PFSK-1 (cell line): ENCODE data around the gene LIMK2.

ENCODE experiments used
- FOXP2 ChIP-seq: optimal IDR thresholded peaks from 2 replicates; pipeline ENCODE3; 2011; ENCODE audit warnings: borderline replicate concordance, control low read depth, inconsistent platforms; ENCODE audit not compliant: insufficient read depth; ENCODE audit errors: extremely low read length, extremely low read depth
- POLR2AphosphoS5 ChIP-seq: IDR thresholded peaks from 2 replicates; pipeline ENCODE4 v1.6.1; 2012; ENCODE audit warnings: low read depth, mild to moderate bottlenecking, control low read depth, low read length, moderate library complexity
- SIN3A ChIP-seq: IDR thresholded peaks from 2 replicates; pipeline ENCODE4 v1.6.1; 2012; ENCODE audit warnings: mild to moderate bottlenecking, low read length, moderate library complexity, borderline replicate concordance; ENCODE audit not compliant: insufficient read depth
- TAF1 ChIP-seq: IDR thresholded peaks from 2 replicates; pipeline ENCODE4 v1.6.1; 2012; ENCODE audit warnings: low read length, control low read depth, borderline replicate concordance; ENCODE audit not compliant: insufficient read depth
- TF ChIP-seq, protein P1 (sequence below), 2 experiments: IDR thresholded peaks; 2 replicates each; pipeline versions ENCODE4 v1.6.1 to v1.8.0; 2011 to 2012; ENCODE audit warnings: low read depth in 2 of 2, low read length in 2 of 2, control low read depth in 1 of 2, inconsistent platforms in 1 of 2, mild to moderate bottlenecking in 1 of 2, moderate library complexity in 1 of 2; ENCODE audit not compliant: insufficient read depth in 1 of 2

LIMK2 gene

DNA sequence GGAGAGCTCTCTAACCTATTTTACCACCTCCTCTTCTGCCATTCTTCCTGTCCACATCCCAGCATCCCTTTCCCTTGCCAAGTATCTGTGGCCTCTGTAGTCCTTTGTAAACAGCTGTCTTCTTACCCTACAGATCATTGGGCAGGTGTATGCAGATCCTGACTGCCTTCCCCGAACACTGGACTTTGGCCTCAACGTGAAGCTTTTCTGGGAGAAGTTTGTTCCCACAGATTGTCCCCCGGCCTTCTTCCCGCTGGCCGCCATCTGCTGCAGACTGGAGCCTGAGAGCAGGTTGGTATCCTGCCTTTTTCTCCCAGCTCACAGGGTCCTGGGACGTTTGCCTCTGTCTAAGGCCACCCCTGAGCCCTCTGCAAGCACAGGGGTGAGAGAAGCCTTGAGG, 62.9 kb downstream of the LIMK2 start:
- no peak for TF ChIP-seq FOXP2
- no peak for TF ChIP-seq POLR2AphosphoS5
- TF ChIP-seq, protein P1, sequence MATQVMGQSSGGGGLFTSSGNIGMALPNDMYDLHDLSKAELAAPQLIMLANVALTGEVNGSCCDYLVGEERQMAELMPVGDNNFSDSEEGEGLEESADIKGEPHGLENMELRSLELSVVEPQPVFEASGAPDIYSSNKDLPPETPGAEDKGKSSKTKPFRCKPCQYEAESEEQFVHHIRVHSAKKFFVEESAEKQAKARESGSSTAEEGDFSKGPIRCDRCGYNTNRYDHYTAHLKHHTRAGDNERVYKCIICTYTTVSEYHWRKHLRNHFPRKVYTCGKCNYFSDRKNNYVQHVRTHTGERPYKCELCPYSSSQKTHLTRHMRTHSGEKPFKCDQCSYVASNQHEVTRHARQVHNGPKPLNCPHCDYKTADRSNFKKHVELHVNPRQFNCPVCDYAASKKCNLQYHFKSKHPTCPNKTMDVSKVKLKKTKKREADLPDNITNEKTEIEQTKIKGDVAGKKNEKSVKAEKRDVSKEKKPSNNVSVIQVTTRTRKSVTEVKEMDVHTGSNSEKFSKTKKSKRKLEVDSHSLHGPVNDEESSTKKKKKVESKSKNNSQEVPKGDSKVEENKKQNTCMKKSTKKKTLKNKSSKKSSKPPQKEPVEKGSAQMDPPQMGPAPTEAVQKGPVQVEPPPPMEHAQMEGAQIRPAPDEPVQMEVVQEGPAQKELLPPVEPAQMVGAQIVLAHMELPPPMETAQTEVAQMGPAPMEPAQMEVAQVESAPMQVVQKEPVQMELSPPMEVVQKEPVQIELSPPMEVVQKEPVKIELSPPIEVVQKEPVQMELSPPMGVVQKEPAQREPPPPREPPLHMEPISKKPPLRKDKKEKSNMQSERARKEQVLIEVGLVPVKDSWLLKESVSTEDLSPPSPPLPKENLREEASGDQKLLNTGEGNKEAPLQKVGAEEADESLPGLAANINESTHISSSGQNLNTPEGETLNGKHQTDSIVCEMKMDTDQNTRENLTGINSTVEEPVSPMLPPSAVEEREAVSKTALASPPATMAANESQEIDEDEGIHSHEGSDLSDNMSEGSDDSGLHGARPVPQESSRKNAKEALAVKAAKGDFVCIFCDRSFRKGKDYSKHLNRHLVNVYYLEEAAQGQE (IDR thresholded peaks at IDR 0.05; ENCODE audit: insufficient read depth in 1 of 2, low read depth in 2 of 2, low read length in 2 of 2): no peak
- no peak for TF ChIP-seq SIN3A
- TF ChIP-seq TAF1: no peak

DNA sequence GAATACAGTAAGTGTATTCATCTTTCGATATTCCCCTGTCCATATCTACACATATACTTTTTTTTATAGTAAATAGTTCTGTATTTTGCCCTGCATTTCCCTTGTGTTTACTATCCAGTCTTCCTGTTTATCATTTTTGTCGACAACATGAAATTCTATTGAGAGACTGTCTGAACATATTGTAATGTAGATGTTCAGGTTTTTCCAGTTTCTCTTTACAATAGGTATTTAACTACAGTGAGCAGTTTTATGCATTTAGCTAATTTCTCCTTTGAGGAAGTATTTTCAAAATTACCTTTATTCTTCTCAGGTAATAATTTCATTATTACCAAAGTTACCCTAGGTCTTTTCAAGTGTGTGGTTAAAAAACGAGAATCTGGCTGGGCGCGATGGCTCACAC, 63.5 kb downstream of the LIMK2 start:
- no peak for TF ChIP-seq POLR2AphosphoS5
- TF ChIP-seq TAF1: no peak
- no peak for TF ChIP-seq FOXP2
- TF ChIP-seq, protein P1 (IDR thresholded peaks at IDR 0.05; ENCODE audit: insufficient read depth in 1 of 2, low read depth in 2 of 2, low read length in 2 of 2): no peak
- TF ChIP-seq SIN3A: no peak

DNA sequence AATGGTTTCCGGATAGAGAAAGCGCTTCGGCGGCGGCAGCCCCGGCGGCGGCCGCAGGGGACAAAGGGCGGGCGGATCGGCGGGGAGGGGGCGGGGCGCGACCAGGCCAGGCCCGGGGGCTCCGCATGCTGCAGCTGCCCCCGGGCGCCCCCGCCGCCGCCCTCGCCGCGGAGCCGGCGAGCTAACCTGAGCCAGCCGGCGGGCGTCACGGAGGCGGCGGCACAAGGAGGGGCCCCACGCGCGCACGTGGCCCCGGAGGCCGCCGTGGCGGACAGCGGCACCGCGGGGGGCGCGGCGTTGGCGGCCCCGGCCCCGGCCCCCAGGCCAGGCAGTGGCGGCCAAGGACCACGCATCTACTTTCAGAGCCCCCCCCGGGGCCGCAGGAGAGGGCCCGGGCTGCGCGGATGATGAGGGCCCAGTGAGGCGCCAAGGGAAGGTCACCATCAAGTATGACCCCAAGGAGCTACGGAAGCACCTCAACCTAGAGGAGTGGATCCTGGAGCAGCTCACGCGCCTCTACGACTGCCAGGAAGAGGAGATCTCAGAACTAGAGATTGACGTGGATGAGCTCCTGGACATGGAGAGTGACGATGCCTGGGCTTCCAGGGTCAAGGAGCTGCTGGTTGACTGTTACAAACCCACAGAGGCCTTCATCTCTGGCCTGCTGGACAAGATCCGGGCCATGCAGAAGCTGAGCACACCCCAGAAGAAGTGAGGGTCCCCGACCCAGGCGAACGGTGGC, 64.5 kb downstream of the LIMK2 start:
- TF ChIP-seq FOXP2 (no peak), TAF1 (no peak), POLR2AphosphoS5 (no peak), SIN3A (no peak)
- TF ChIP-seq, protein P1 (IDR thresholded peaks at IDR 0.05; ENCODE audit: insufficient read depth in 1 of 2, low read depth in 2 of 2, low read length in 2 of 2): no peak

DNA sequence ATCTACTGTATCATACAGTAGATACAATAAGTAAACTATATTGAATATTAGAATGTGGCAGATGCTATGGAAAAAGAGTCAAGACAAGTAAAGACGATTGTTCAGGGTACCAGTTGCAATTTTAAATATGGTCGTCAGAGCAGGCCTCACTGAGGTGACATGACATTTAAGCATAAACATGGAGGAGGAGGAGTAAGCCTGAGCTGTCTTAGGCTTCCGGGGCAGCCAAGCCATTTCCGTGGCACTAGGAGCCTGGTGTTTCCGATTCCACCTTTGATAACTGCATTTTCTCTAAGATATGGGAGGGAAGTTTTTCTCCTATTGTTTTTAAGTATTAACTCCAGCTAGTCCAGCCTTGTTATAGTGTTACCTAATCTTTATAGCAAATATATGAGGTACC, 65.6 kb downstream of the LIMK2 start:
- TF ChIP-seq FOXP2 (no peak), SIN3A (no peak), POLR2AphosphoS5 (no peak), TAF1 (no peak)
- TF ChIP-seq, protein P1 (IDR thresholded peaks at IDR 0.05; ENCODE audit: insufficient read depth in 1 of 2, low read depth in 2 of 2, low read length in 2 of 2): no peak
